ENCODE measurements around the gene DNAJC5G.
A peak's percentile ranks its signal among the peaks of the same experiment; 100 is the strongest.
"Not testable (repeated sequence)": the region's sequence is repeated elsewhere in the genome, so short reads cannot be mapped to it uniquely, and the experiment has no call there.

DNAJC5G gene

GRCh38 chr2:27281855-27282559, 6.8 kb downstream of the DNAJC5G start, which contains the start of gene TRIM54:
TRIM54 (plus strand) TSS chr2:27282429; CDS start chr2:27282732, 303 bp downstream.
- DNase-seq (ENCODE audit: low read depth), result no peak

- no peak for DNase-seq (ENCODE audit: low read depth)
Observed at GRCh38 chr2:27282892-27283291, 7.7 kb downstream of the DNAJC5G start.

- no peak for DNase-seq (ENCODE audit: low read depth)
Observed at GRCh38 chr2:27284996-27285395, 9.8 kb downstream of the DNAJC5G start.

GRCh38 chr2:27285481-27285880, 10.2 kb downstream of the DNAJC5G start:
- no peak for DNase-seq (ENCODE audit: low read depth)

- no peak for DNase-seq (ENCODE audit: low read depth)
Observed at GRCh38 chr2:27288610-27289009, 13.4 kb downstream of the DNAJC5G start.

- no peak for DNase-seq (ENCODE audit: low read depth)
Observed at GRCh38 chr2:27290549-27290948, 15.3 kb downstream of the DNAJC5G start.

GRCh38 chr2:27291865-27292264, 16.6 kb downstream of the DNAJC5G start:
- DNase-seq (ENCODE audit: low read depth), result no peak

- no peak for DNase-seq (ENCODE audit: low read depth)
Observed at GRCh38 chr2:27294928-27295327, 19.7 kb downstream of the DNAJC5G start.

- no peak for DNase-seq (ENCODE audit: low read depth)
Observed at GRCh38 chr2:27296481-27296880, 21.2 kb downstream of the DNAJC5G start.

GRCh38 chr2:27297195-27297594, 22.0 kb downstream of the DNAJC5G start:
- no peak for DNase-seq (ENCODE audit: low read depth)

GRCh38 chr2:27298391-27299080, 23.3 kb downstream of the DNAJC5G start:
- no peak for DNase-seq (ENCODE audit: low read depth)

GRCh38 chr2:27300606-27301005, 25.4 kb downstream of the DNAJC5G start:
- DNase-seq (ENCODE audit: low read depth), result not testable (repeated sequence)

GRCh38 chr2:27303093-27304025, 28.1 kb downstream of the DNAJC5G start:
- no peak for DNase-seq (ENCODE audit: low read depth)

- DNase-seq (ENCODE audit: low read depth), result no peak
Observed at GRCh38 chr2:27304488-27305240, 29.4 kb downstream of the DNAJC5G start.

GRCh38 chr2:27305516-27305915, 30.3 kb downstream of the DNAJC5G start:
- no peak for DNase-seq (ENCODE audit: low read depth)

- no peak for DNase-seq (ENCODE audit: low read depth)
Observed at GRCh38 chr2:27306136-27306535, 30.9 kb downstream of the DNAJC5G start.

GRCh38 chr2:27306573-27307286, 31.5 kb downstream of the DNAJC5G start:
- peak; percentile 17 for DNase-seq (ENCODE audit: low read depth)

- no peak for DNase-seq (ENCODE audit: low read depth)
Observed at GRCh38 chr2:27307287-27307544, 32.0 kb downstream of the DNAJC5G start.

GRCh38 chr2:27307545-27308358, 32.5 kb downstream of the DNAJC5G start:
- DNase-seq (ENCODE audit: low read depth), result no peak

GRCh38 chr2:27308359-27308881, 33.2 kb downstream of the DNAJC5G start, which contains the start of gene UCN:
UCN (minus strand) TSS chr2:27308445; CDS start chr2:27307895, 550 bp downstream.
- no peak for DNase-seq (ENCODE audit: low read depth)

Measured in stimulated activated CD8-positive, alpha-beta memory T cell treated with anti-CD3 and anti-CD28 coated beads, Interleukin-4, amount 100 ng/mL, for 24 hours (primary cell).